HG02884 (cell line): Measurements from ENCODE around the gene ZNF662.
"Not testable (repeated sequence)": the region's sequence is repeated elsewhere in the genome, so short reads cannot be mapped to it uniquely, and the experiment has no call there.

Experiments
- ATAC-seq: cut with Tn5 transposase; IDR thresholded peaks from one replicate; pipeline ENCODE4 v1.9.1; 2021; ENCODE audit warnings: mild to moderate bottlenecking, moderate library complexity; ENCODE audit not compliant: unreplicated experiment

The ZNF662 gene

DNA sequence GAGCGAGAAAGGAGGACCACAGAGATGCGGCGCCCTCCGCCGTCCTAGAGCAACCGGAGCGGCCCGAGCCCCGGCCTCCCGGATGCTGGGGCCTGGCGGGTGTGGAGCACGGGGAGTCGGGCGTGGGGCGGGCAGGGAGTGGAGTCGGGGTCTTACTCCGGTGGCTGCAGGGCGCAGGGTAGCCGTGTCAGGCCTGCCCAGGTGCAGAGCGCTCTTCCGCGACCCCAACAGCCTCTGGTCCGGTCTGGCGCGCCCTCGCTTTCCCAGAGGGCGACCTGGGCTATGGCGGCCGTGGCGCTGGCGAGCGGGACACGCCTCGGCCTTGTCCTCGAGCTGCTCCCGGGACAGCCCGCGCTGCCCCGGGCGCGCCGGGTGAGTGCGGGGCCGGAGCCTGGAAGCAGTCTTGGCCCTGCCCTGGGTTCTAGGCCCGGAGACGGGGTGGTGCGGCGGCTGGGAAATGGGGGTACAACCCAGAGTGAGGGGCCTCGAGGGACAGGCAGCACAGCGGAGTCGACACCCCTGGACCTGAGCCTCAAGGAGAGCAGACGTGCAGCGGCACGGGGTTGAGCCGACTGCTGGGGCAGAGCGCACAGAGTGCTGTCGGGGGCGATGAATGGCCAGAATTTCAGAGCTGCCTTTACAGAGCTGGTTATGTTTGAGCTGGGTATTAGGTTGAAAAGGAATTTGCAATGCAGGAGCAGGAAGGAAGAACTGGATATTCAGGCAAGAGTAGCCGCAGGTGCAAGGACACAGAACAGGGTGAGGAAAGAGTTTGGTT, at the start of gene ZNF662:
ZNF662 (plus strand) TSS at position 73 of the 778 bp plus-strand sequence. CDS start 1,973 bp downstream, outside the sequence.
- ATAC-seq: no peak

DNA sequence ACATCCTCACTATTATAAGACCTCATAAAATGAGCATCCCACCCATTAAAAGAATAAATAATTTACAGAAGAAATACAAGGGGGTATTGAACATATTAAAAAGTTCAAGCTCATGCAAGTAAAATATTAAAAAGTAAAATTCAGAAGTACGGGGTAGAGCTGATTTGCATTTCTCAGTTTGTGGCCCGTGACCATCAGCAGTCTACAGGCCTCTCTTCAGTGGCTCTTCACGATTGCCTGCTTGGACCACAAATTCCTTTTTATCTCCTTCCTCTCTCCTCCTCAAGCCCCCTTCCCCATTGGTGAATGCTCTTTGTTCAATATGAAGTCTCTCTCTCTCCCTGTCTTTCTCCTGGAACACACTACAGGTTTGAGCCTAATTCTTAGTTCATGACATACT, 49.4 kb upstream of the ZNF662 start:
- no peak for ATAC-seq

DNA sequence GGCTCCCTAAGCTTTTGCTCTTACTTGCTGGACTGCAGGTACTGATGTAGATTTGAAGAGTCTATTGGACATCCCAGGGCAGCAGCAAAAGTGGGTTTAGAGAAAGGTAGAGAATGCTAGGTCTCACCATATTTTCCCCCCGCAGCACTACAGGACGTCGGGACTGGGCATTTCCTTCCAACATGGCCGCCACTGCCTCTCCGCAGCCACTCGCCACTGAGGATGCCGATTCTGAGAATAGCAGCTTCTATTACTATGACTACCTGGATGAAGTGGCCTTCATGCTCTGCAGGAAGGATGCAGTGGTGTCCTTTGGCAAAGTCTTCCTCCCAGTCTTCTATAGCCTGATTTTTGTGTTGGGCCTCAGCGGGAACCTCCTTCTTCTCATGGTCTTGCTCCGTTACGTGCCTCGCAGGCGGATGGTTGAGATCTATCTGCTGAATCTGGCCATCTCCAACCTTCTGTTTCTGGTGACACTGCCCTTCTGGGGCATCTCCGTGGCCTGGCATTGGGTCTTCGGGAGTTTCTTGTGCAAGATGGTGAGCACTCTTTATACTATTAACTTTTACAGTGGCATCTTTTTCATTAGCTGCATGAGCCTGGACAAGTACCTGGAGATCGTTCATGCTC, 41.5 kb upstream of the ZNF662 start:
- no peak for ATAC-seq

DNA sequence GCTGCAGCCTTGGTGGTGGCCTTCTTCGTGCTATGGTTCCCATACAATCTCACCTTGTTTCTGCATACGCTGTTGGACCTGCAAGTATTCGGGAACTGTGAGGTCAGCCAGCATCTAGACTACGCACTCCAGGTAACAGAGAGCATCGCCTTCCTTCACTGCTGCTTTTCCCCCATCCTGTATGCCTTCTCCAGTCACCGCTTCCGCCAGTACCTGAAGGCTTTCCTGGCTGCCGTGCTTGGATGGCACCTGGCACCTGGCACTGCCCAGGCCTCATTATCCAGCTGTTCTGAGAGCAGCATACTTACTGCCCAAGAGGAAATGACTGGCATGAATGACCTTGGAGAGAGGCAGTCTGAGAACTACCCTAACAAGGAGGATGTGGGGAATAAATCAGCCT, 40.7 kb upstream of the ZNF662 start:
- no peak for ATAC-seq

- no peak for ATAC-seq
Observed at GRCh38 chr3:42867138-42867537, 38.8 kb upstream of the ZNF662 start.

GRCh38 chr3:42868841-42869240, 37.1 kb upstream of the ZNF662 start:
- no peak for ATAC-seq

DNA sequence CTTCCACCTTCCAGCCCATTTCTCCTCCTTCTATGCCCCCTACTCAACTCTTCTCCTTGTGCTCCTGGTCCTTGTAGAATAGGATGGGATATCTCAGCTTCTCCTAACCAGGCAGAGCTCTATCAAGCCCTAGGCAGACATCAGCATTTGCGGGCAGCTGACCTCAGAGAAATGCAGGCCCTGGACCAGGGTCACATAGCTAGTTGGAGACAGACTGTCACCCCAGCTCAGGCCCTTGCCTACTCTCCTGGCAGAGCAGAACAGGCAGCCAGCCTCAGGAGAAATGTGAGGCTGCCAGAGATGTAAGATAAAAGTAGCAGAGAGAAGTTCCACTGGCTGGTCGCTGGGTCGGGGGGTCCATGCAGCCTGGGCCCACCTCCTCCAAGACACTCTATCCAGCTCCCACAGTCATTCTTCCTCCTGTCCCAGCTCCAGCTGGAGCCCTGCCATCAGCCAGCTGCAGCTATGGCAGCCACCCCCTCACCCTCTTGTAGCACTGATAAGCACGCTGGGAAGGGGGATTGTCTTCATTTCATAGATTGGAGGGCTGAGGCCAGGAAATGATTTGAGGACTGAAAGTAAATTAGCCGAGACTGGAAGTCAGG, 34.2 kb upstream of the ZNF662 start:
- no peak for ATAC-seq

DNA sequence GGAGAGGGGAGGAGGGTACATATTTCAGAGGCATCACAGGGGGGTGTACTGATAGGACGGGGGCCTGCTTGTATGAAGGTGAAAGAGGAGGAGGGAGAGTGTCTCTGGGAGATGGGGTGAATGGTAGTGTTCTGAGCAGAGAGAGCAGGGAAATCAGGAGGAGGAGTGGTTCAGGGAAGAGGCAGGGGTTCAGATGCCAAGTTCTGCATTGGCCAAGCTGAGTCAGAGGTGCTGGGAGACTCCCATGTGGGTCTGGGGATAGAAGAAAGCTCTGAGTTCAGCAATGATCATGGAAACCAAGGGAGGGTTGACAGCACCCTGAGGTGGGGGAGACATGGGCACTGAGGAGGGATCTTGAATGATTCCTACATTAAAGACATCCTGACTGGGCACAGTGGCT, 33.2 kb upstream of the ZNF662 start:
- no peak for ATAC-seq

- no peak for ATAC-seq
Observed at GRCh38 chr3:42873221-42873982, 32.5 kb upstream of the ZNF662 start.

DNA sequence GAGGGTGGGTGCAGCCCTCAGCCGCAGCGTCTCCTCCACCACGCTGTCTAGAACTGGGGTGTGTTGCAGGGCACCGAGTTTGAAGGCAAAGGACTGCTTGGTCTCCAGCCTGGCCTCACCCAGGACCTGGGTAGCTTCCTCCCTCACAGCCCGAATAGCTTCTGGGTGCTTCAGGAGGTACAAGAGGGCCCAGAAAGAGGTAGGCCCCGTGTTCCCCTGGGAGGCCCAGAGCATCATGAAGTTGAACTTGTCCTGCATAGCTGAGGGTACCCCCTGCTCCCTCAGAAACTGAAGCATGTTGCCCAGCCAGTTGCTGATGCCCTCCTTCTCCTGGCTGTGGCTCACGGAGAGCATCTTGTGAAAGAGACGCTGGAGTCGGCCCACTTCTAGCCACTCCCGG, 31.2 kb upstream of the ZNF662 start:
- ATAC-seq: no peak

- ATAC-seq: no peak
Observed at GRCh38 chr3:42875325-42876151, 30.4 kb upstream of the ZNF662 start, which contains the start of gene CYP8B1. TSS of gene CYP8B1 (minus strand) at chr3:42875879. CDS start at chr3:42875816, 63 bp downstream.

GRCh38 chr3:42876401-42876800, 29.5 kb upstream of the ZNF662 start:
- ATAC-seq: no peak

- no peak for ATAC-seq
Observed at GRCh38 chr3:42876940-42877720, 28.8 kb upstream of the ZNF662 start.

- ATAC-seq: no peak
Observed at GRCh38 chr3:42877881-42878280, 28.1 kb upstream of the ZNF662 start.

DNA sequence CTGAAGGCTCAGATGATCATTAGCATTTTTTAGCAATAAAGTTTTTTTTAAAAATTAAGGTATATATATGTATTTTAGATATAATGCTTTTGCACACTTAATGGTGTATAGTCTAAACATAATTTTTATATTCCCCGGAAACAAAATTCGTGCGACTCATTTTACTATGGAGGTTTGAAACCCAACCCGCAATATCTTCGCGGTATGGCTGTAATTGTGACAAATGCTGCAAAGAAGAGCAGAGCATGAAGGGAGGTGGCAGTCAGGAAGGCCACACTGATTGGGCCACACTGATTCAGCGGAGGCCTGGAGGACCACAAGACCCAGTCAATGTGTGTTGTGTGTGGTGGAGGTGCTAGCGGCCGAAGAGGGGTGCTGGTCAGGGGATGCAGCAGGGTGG, 25.8 kb upstream of the ZNF662 start:
- no peak for ATAC-seq

DNA sequence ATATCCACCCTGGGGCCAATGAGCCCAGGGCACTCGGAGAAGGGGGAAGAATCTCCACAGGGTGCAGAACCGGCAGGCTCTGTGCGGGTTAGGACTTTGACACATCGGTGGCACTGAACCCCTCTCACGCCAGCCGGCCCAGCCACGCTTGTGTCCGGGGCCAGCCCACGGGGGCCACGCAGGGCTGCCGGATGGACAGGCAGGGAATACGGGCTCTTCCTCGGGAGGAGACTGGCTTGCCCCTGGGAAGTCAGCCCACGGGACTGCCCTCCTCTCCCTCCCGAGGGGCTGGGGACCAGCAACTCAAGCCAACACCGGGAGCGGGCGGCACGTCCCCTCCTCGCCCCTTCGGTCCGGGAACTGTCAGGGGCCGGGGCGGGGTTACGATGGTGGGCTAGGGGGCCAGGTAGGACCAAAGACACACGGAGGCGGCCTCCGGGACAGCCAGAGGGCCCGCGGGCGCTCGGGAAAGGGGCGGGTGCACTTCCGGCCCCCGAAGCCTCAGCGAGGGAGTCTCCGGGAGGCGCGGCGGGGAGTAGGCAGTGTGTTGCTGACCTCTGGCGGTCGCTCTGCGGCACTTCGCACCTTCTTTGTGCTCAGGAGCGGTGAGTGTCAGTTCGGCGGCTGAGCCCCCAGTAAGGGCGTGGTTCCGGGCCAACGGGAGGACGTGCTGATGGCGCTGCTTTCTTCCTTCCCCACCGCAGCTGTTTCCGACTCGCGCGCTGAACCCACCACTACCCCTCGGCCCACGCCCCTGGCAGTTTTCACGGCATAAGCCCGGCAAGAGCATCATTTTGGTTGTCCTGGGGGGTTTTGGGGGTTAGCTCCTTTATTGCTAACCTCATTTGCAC, 25.1 kb upstream of the ZNF662 start:
- ATAC-seq: peak; percentile 98

GRCh38 chr3:42883251-42883930, 22.6 kb upstream of the ZNF662 start:
- not testable (repeated sequence) for ATAC-seq

GRCh38 chr3:42884324-42884723, 21.6 kb upstream of the ZNF662 start:
- ATAC-seq: no peak
